Mesenchymal stem cell (in vitro differentiated cells and primary cell): ENCODE results near the gene NUDT22.

Experiments
- DNase-seq: peaks from one replicate; pipeline ENCODE4 v3.0.0-alpha.2; 2013
- H2AFZ ChIP-seq: one replicate; pipeline ENCODE4 v1.6.1; 2013; ENCODE audit warnings: low read depth, mild to moderate bottlenecking, control low read depth, inconsistent platforms, low read length, moderate library complexity
- H2AK5ac ChIP-seq: 2 replicates; pipeline ENCODE4 v1.6.1; 2013; ENCODE audit warnings: low read length, moderate library complexity, mild to moderate bottlenecking, inconsistent platforms; ENCODE audit not compliant: severe bottlenecking
- H2BK120ac ChIP-seq: one replicate; pipeline ENCODE4 v1.6.1; 2013; ENCODE audit warnings: low read depth, mild to moderate bottlenecking, inconsistent platforms, low read length, moderate library complexity
- H2BK12ac ChIP-seq, 2 experiments: one replicate each; pipeline ENCODE4 v1.6.1; 2013; ENCODE audit warnings: inconsistent platforms in 2 of 2, low read length in 2 of 2, mild to moderate bottlenecking in 2 of 2, moderate library complexity in 2 of 2, control low read depth in 1 of 2
- H2BK15ac ChIP-seq: one replicate; pipeline ENCODE4 v1.6.1; 2013; ENCODE audit warnings: mild to moderate bottlenecking, low read depth, inconsistent platforms; ENCODE audit not compliant: poor library complexity, severe bottlenecking
- H2BK5ac ChIP-seq: 2 replicates; pipeline ENCODE4 v1.6.1; 2013; ENCODE audit warnings: low read depth, mild to moderate bottlenecking, low read length, control low read depth, inconsistent platforms; ENCODE audit not compliant: poor library complexity, severe bottlenecking
- H3K14ac ChIP-seq, 2 experiments: one replicate each; pipeline ENCODE4 v1.6.1; 2013; ENCODE audit warnings: inconsistent platforms in 2 of 2, low read length in 2 of 2, control low read depth in 1 of 2, mild to moderate bottlenecking in 1 of 2, moderate library complexity in 1 of 2
- H3K18ac ChIP-seq, 2 experiments: one replicate each; pipeline ENCODE4 v1.6.1; 2013; ENCODE audit warnings: inconsistent platforms in 2 of 2, low read length in 2 of 2, control low read depth in 1 of 2, low read depth in 1 of 2, mild to moderate bottlenecking in 1 of 2
- H3K23ac ChIP-seq, 2 experiments: one replicate each; pipeline ENCODE4 v1.6.1; 2013; ENCODE audit warnings: inconsistent platforms in 2 of 2, low read length in 2 of 2, mild to moderate bottlenecking in 2 of 2, moderate library complexity in 2 of 2, control low read depth in 1 of 2
- H3K27ac ChIP-seq: 2 replicates; pipeline ENCODE4 v1.5.1; 2013; ENCODE audit warnings: mild to moderate bottlenecking, moderate library complexity, low read length, control low read depth, inconsistent platforms; ENCODE audit not compliant: poor library complexity, severe bottlenecking
- H3K27me3 ChIP-seq, 2 experiments: 2 replicates each; pipeline versions ENCODE4 v1.6.1 to v1.7.0; 2013; ENCODE audit warnings: low read length in 2 of 2, mild to moderate bottlenecking in 2 of 2, moderate library complexity in 2 of 2, control low read depth in 1 of 2, inconsistent platforms in 1 of 2; ENCODE audit not compliant: control insufficient read depth in 1 of 2, insufficient read depth in 1 of 2
- H3K36me3 ChIP-seq, 2 experiments: 2 replicates each; pipeline versions ENCODE4 v1.6.1 to v1.7.0; 2013; ENCODE audit warnings: low read length in 2 of 2, control low read depth in 1 of 2, inconsistent platforms in 1 of 2, low read depth in 1 of 2, mild to moderate bottlenecking in 1 of 2; ENCODE audit not compliant: insufficient read depth in 2 of 2, control insufficient read depth in 1 of 2
- H3K4ac ChIP-seq, 2 experiments: one replicate each; pipeline ENCODE4 v1.6.1; 2013; ENCODE audit warnings: inconsistent platforms in 2 of 2, low read length in 2 of 2, mild to moderate bottlenecking in 2 of 2, moderate library complexity in 2 of 2, control low read depth in 1 of 2, low read depth in 1 of 2
- H3K4me1 ChIP-seq: 2 replicates; pipeline ENCODE4 v1.6.1; 2013; ENCODE audit warnings: low read depth, low read length, control low read depth; ENCODE audit not compliant: control insufficient read depth, insufficient read depth
- H3K4me2 ChIP-seq: 2 replicates; pipeline ENCODE4 v1.6.1; 2013; ENCODE audit warnings: low read length, mild to moderate bottlenecking, inconsistent platforms; ENCODE audit not compliant: poor library complexity, severe bottlenecking
- H3K4me3 ChIP-seq, 2 experiments: 2 replicates each; pipeline versions ENCODE4 v1.5.1 to v1.7.0; 2013; ENCODE audit warnings: low read length in 2 of 2, mild to moderate bottlenecking in 2 of 2, control low read depth in 1 of 2, low read depth in 1 of 2; ENCODE audit not compliant: insufficient read depth in 1 of 2
- H3K79me1 ChIP-seq: replicated peaks from 2 replicates; pipeline ENCODE4 v1.6.1; 2013; ENCODE audit warnings: mild to moderate bottlenecking, control low read depth, low read length, inconsistent platforms; ENCODE audit not compliant: poor library complexity, severe bottlenecking
- H3K9ac ChIP-seq: 2 replicates; pipeline ENCODE4 v1.7.0; 2013; ENCODE audit warnings: mild to moderate bottlenecking, low read length, moderate library complexity
- H3K9me3 ChIP-seq: 2 replicates; pipeline ENCODE4 v1.7.0; 2013; ENCODE audit warnings: mild to moderate bottlenecking, low read length; ENCODE audit not compliant: control insufficient read depth
- H4K8ac ChIP-seq: one replicate; pipeline ENCODE4 v1.6.1; 2013; ENCODE audit warnings: inconsistent platforms, mild to moderate bottlenecking, low read length, moderate library complexity
- H4K91ac ChIP-seq: one replicate; pipeline ENCODE4 v1.6.1; 2013; ENCODE audit warnings: mild to moderate bottlenecking, low read length, inconsistent platforms
- WGBS: methylation state at CpG from one replicate; pipeline ENCODE4 v1.1.7; 2013; ENCODE audit warnings: mixed read lengths; 5-methylcytosine and 5-hydroxymethylcytosine counted together

NUDT22 gene

DNA sequence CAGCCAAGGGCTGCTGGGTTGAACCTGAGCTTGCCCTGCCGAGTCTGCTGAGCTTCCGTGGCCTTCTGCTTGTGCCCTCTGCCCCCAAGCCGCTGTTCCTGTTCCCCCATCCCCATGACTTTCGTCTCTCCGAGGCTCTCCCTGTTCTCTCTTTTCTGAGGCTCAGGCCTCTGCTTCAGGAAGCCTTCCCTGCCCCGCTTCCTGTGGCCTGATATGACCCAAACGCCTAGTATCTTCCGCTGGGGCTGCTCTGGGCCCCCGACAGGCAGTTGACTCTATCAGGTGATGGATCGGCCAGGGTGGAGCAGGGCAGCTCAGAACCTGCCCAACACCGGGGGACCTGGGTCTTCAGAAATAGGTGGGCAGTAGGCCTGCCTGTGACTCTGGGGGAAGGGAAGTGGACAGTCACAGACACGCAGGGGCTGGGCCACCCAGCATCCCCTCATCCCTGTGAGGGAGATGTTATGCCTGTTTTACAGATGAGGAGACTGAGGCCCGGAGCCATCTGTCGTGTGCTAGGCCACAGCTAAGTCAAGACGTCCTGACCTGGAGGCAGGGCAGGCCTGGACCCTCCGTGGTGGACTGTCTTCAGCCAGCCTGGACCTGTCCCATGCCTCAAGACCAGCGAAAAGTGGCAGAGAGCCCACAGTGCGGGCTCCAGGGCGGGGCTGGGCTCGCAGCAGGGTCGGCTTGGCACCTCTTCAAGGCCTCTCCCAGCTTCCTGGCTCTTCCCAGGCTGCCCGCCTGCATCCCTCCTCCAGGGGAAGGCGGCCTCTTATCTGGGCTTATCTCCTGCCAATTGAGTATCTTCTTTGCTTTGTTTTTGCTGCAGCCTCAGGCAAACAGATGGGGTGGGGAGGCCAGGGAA is 42.2 kb downstream of the NUDT22 start:
- Histone ChIP-seq H2BK15ac (peak overlapping the region; percentile 77), H2BK5ac (no peak overlapping the region), H3K4me2 (peak overlapping the region; percentile 81), H3K9me3 (no peaks in the 10 kb centered on the region), H3K36me3 (peaks cover 35 to 53% of the 10 kb centered on the region in 2 experiments), H3K9ac (peak overlapping the region; percentile 96), H3K14ac (peak overlapping the region in 1 of 2 experiments; percentile 76), H2AK5ac (peak overlapping the region; percentile 18), H3K18ac (peak overlapping the region; percentile 34 to 73), H4K8ac (peak overlapping the region; percentile 99), H3K79me1 (peaks cover 12% of the 10 kb centered on the region), H3K4me1 (peaks cover 33% of the 10 kb centered on the region), H3K27me3 (no peaks in the 10 kb centered on the region), H3K4ac (peak overlapping the region; percentile 76 to 97), H3K4me3 (peak overlapping the region; percentile 32 to 83), H4K91ac (peak overlapping the region; percentile 87), H2BK120ac (peak overlapping the region; percentile 85), H3K27ac (peak overlapping the region; percentile 94), H2BK12ac (peak overlapping the region; percentile 78 to 93), H2AFZ (no peak overlapping the region), H3K23ac (peak overlapping the region in 1 of 2 experiments; percentile 65)
- WGBS = 68% methylated on average over 22 of the region's 23 CpGs
- DNase-seq = peak; percentile 56

- no peaks in the 10 kb centered on the region for H3K27me3 ChIP-seq
- peak overlapping the region; percentile 99 for H4K8ac ChIP-seq
These were observed 42.9 kb downstream of the NUDT22 start for GRCh38 chr11:64268893-64269539.

GRCh38 chr11:64269540-64270220 is 43.6 kb downstream of the NUDT22 start:
- no peaks in the 10 kb centered on the region for H3K27me3 ChIP-seq
- peak overlapping the region; percentile 81 for H3K4me2 ChIP-seq
- no peaks in the 10 kb centered on the region for H3K9me3 ChIP-seq
- peaks cover 21 to 39% of the 10 kb centered on the region in 2 experiments for H3K36me3 ChIP-seq
- H2BK12ac ChIP-seq = peak overlapping the region in 1 of 2 experiments; percentile 52
- H3K18ac ChIP-seq = peak overlapping the region; percentile 73 to 89
- H3K23ac ChIP-seq = peak overlapping the region; percentile 37 to 92
- peak overlapping the region; percentile 76 to 83 for H3K4me3 ChIP-seq
- peak; percentile 100 for DNase-seq
- peak overlapping the region; percentile 18 for H2AFZ ChIP-seq
- H3K14ac ChIP-seq = peak overlapping the region in 1 of 2 experiments; percentile 89
- H2BK120ac ChIP-seq = peak overlapping the region; percentile 90
- H2AK5ac ChIP-seq = no peak overlapping the region
- peaks cover 13% of the 10 kb centered on the region for H3K79me1 ChIP-seq
- peak overlapping the region; percentile 95 for H2BK15ac ChIP-seq
- H3K4ac ChIP-seq = peak overlapping the region; percentile 93 to 97
- peak overlapping the region; percentile 99 for H4K8ac ChIP-seq
- H4K91ac ChIP-seq = peak overlapping the region; percentile 98
- H3K4me1 ChIP-seq = peaks cover 22% of the 10 kb centered on the region
- peak overlapping the region; percentile 96 for H3K9ac ChIP-seq
- peak overlapping the region; percentile 82 for H2BK5ac ChIP-seq
- H3K27ac ChIP-seq = peak overlapping the region; percentile 99
- WGBS = under 1% methylated on average over 58 of the region's 58 CpGs

More at GRCh38 chr11:64268893-64269539, 42.9 kb downstream of the NUDT22 start:
- Histone ChIP-seq H2BK12ac (peak overlapping the region in 1 of 2 experiments; percentile 52), H2BK120ac (peak overlapping the region; percentile 90), H2AFZ (peak overlapping the region; percentile 18), H3K9ac (peak overlapping the region; percentile 96), H3K4me1 (peaks cover 25% of the 10 kb centered on the region), H3K79me1 (peaks cover 14% of the 10 kb centered on the region), H2BK15ac (peak overlapping the region; percentile 95), H4K91ac (peak overlapping the region; percentile 98), H3K4me3 (peak overlapping the region; percentile 70 to 83), H3K23ac (peak overlapping the region in 1 of 2 experiments; percentile 92), H3K4me2 (peak overlapping the region; percentile 81), H3K14ac (peak overlapping the region in 1 of 2 experiments; percentile 89), H3K27ac (peak overlapping the region; percentile 94), H3K9me3 (no peaks in the 10 kb centered on the region), H3K18ac (peak overlapping the region; percentile 73 to 89), H3K36me3 (peaks cover 28 to 46% of the 10 kb centered on the region in 2 experiments), H3K4ac (peak overlapping the region; percentile 93 to 97), H2AK5ac (peak overlapping the region; percentile 62), H2BK5ac (peak overlapping the region; percentile 82)
- WGBS = 2% methylated on average over 34 of the region's 34 CpGs
- peak; percentile 67 for DNase-seq
